EL (cell line): ENCODE measurements around the gene PLXND1.

ENCODE experiments used
- DNase-seq: peaks from one replicate; pipeline ENCODE4 v3.0.0-alpha.2; 2016

The PLXND1 gene

GRCh38 chr3:129599607-129600006, 6.9 kb downstream of the PLXND1 start:
- peak; percentile 84 for DNase-seq

GRCh38 chr3:129599073-129599472, 7.4 kb downstream of the PLXND1 start:
- no peak for DNase-seq

- no peak for DNase-seq
Measured at GRCh38 chr3:129598484-129598883, 8.0 kb downstream of the PLXND1 start.

- DNase-seq = peak; percentile 74
Measured at GRCh38 chr3:129598000-129598381, 8.5 kb downstream of the PLXND1 start.

GRCh38 chr3:129597087-129597999, 9.1 kb downstream of the PLXND1 start:
- DNase-seq = peak; percentile 49

GRCh38 chr3:129596194-129597086, 10.0 kb downstream of the PLXND1 start:
- DNase-seq = peak; percentile 89

- no peak for DNase-seq
Measured at GRCh38 chr3:129595544-129596193, 10.8 kb downstream of the PLXND1 start.

GRCh38 chr3:129594907-129595390, 11.5 kb downstream of the PLXND1 start:
- no peak for DNase-seq

GRCh38 chr3:129594409-129594808, 12.1 kb downstream of the PLXND1 start:
- no peak for DNase-seq

- DNase-seq = no peak
Measured at GRCh38 chr3:129593595-129594339, 12.7 kb downstream of the PLXND1 start.

- no peak for DNase-seq
Measured at GRCh38 chr3:129593230-129593594, 13.3 kb downstream of the PLXND1 start.

GRCh38 chr3:129592381-129593131, 13.9 kb downstream of the PLXND1 start:
- no peak for DNase-seq

- no peak for DNase-seq
Measured at GRCh38 chr3:129591932-129592331, 14.5 kb downstream of the PLXND1 start.

GRCh38 chr3:129590215-129590614, 16.3 kb downstream of the PLXND1 start:
- no peak for DNase-seq

GRCh38 chr3:129587566-129588210, 18.8 kb downstream of the PLXND1 start:
- no peak for DNase-seq

GRCh38 chr3:129586746-129587430, 19.6 kb downstream of the PLXND1 start:
- no peak for DNase-seq

GRCh38 chr3:129585949-129586657, 20.4 kb downstream of the PLXND1 start:
- no peak for DNase-seq

GRCh38 chr3:129584631-129585030, 21.8 kb downstream of the PLXND1 start:
- no peak for DNase-seq

GRCh38 chr3:129583289-129583688, 23.2 kb downstream of the PLXND1 start:
- no peak for DNase-seq

GRCh38 chr3:129582799-129583198, 23.7 kb downstream of the PLXND1 start:
- DNase-seq = no peak
